ENCODE data around the gene APOM. TPM values are rescaled to one million over a fixed set of nuclear protein-coding genes. Genes with fewer than 3 reads are reported as not detected.

Gene APOM
- total RNA-seq, 2 experiments from 2014 or later: 1.5 to 2.1 TPM

- no peak for TF ChIP-seq EZH2phosphoT487 (IDR thresholded peaks at IDR 0.05; ENCODE audit: borderline replicate concordance, low read depth, low read length)
- no peak for TF ChIP-seq CTCF (conservative IDR thresholded peaks at IDR 0.05; ENCODE audit: low read length)
- Histone ChIP-seq H3K4me1 (ENCODE audit: insufficient read depth, low read length, poor library complexity, severe bottlenecking) (peaks cover 12% of the 10 kb centered on the region), H3K36me3 (ENCODE audit: insufficient read depth, low read length) (peaks cover 80% of the 10 kb centered on the region), H3K27ac (ENCODE audit: low read depth, low read length, poor library complexity, severe bottlenecking) (no peak overlapping the region), H3K4me2 (ENCODE audit: low read length) (no peak overlapping the region), H3K79me2 (ENCODE audit: insufficient read depth, low read depth, low read length) (no peaks in the 10 kb centered on the region), H2AFZ (ENCODE audit: low read length) (no peak overlapping the region), H3K9me3 (ENCODE audit: low read length) (no peaks in the 10 kb centered on the region), H4K20me1 (ENCODE audit: insufficient read depth, low read length) (no peaks in the 10 kb centered on the region), H3K9me2 (ENCODE audit: insufficient read depth, low read length) (no peaks in the 10 kb centered on the region), H3K4me3 (ENCODE audit: low read depth, low read length, poor library complexity, severe bottlenecking) (no peak overlapping the region)
- intact Hi-C loops (cut with micrococcal nuclease; ENCODE audit: unreplicated experiment): no loop called here
- no TSS peak for BruUV-seq (replicated peaks)
- ChIA-PET CTCF (ENCODE audit: unreplicated experiment) (interaction anchor here (0.5 to 0.6 kb wide), 3 partner anchors 20 to 51 kb away, joined by 3 read pairs; no protein-coding TSS in a partner anchor), POLR2A (interaction anchor here (0.9 to 1.4 kb wide), 3 partner anchors 23 to 50 kb away, joined by 3 to 4 read pairs (median 3); no protein-coding TSS in a partner anchor)
- no peak for DNase-seq (ENCODE audit: low spot score)
Measured at GRCh38 chr6:31690231-31691077, 34.8 kb downstream of the APOM start.

GRCh38 chr6:31691078-31691463 is 35.4 kb downstream of the APOM start:
- Histone ChIP-seq H3K36me3 (ENCODE audit: insufficient read depth, low read length) (peaks cover 81% of the 10 kb centered on the region), H3K4me2 (ENCODE audit: low read length) (no peak overlapping the region), H4K20me1 (ENCODE audit: insufficient read depth, low read length) (no peaks in the 10 kb centered on the region), H3K9me3 (ENCODE audit: low read length) (no peaks in the 10 kb centered on the region), H2AFZ (ENCODE audit: low read length) (no peak overlapping the region), H3K79me2 (ENCODE audit: insufficient read depth, low read depth, low read length) (no peaks in the 10 kb centered on the region), H3K27ac (ENCODE audit: low read depth, low read length, poor library complexity, severe bottlenecking) (no peak overlapping the region), H3K9me2 (ENCODE audit: insufficient read depth, low read length) (no peaks in the 10 kb centered on the region), H3K4me1 (ENCODE audit: insufficient read depth, low read length, poor library complexity, severe bottlenecking) (peaks cover 12% of the 10 kb centered on the region), H3K4me3 (ENCODE audit: low read depth, low read length, poor library complexity, severe bottlenecking) (no peak overlapping the region)
- no peak for TF ChIP-seq CTCF (conservative IDR thresholded peaks at IDR 0.05; ENCODE audit: low read length)
- no peak for TF ChIP-seq EZH2phosphoT487 (IDR thresholded peaks at IDR 0.05; ENCODE audit: borderline replicate concordance, low read depth, low read length)
- POLR2A ChIA-PET: interaction anchor here (0.9 kb wide), 2 partner anchors 23 kb away, joined by 3 read pairs; no protein-coding TSS in a partner anchor
- intact Hi-C loops (cut with micrococcal nuclease; ENCODE audit: unreplicated experiment): no loop called here
- DNase-seq (ENCODE audit: low spot score): no peak
- BruUV-seq (replicated peaks): no TSS peak
- CTCF ChIA-PET (ENCODE audit: unreplicated experiment): interaction anchor here (0.6 kb wide), 1 partner anchor 50 kb away, joined by 3 read pairs; no protein-coding TSS in a partner anchor

GRCh38 chr6:31691564-31692108 is 35.9 kb downstream of the APOM start:
- no peak overlapping the region for H3K27ac ChIP-seq (ENCODE audit: low read depth, low read length, poor library complexity, severe bottlenecking)
- POLR2A ChIA-PET: no interaction called here

More at GRCh38 chr6:31691564-31692108, 35.9 kb downstream of the APOM start:
- Histone ChIP-seq H3K4me2 (ENCODE audit: low read length) (no peak overlapping the region), H3K79me2 (ENCODE audit: insufficient read depth, low read depth, low read length) (no peaks in the 10 kb centered on the region), H3K9me3 (ENCODE audit: low read length) (no peaks in the 10 kb centered on the region), H4K20me1 (ENCODE audit: insufficient read depth, low read length) (no peaks in the 10 kb centered on the region), H2AFZ (ENCODE audit: low read length) (no peak overlapping the region), H3K4me1 (ENCODE audit: insufficient read depth, low read length, poor library complexity, severe bottlenecking) (peaks cover 12% of the 10 kb centered on the region), H3K4me3 (ENCODE audit: low read depth, low read length, poor library complexity, severe bottlenecking) (no peak overlapping the region), H3K9me2 (ENCODE audit: insufficient read depth, low read length) (no peaks in the 10 kb centered on the region), H3K36me3 (ENCODE audit: insufficient read depth, low read length) (peaks cover 81% of the 10 kb centered on the region)
- BruUV-seq (replicated peaks): no TSS peak
- CTCF ChIA-PET (ENCODE audit: unreplicated experiment): no interaction called here
- intact Hi-C loops (cut with micrococcal nuclease; ENCODE audit: unreplicated experiment): no loop called here
- DNase-seq (ENCODE audit: low spot score): no peak
- TF ChIP-seq CTCF (conservative IDR thresholded peaks at IDR 0.05; ENCODE audit: low read length) (no peak), EZH2phosphoT487 (IDR thresholded peaks at IDR 0.05; ENCODE audit: borderline replicate concordance, low read depth, low read length) (no peak)
